Peyer's patch (tissue), 4 donors: ENCODE results near the gene FGD5.

Experiments used
- POLR2A ChIP-seq, 2 donors: fragments of 450-650 bp; IDR thresholded peaks; one replicate each; pipeline ENCODE4 v1.5.1; 2017; ENCODE audit warnings: antibody characterized with exemption in 2 of 2, mild to moderate bottlenecking in 2 of 2, moderate library complexity in 2 of 2
- TF ChIP-seq, protein P1 (sequence below), 6 experiments: fragments of 450-650 bp in 4 of 6; fragments of 200-600 bp in 2 of 6; sonication (generic) in 1 of 6; IDR thresholded peaks; one replicate each; pipeline ENCODE4 v1.5.1; 2017 to 2019; ENCODE audit warnings: antibody characterized with exemption in 6 of 6, mild to moderate bottlenecking in 3 of 6, moderate library complexity in 1 of 6

GRCh38 chr3:14922863-14923262 is 104.1 kb downstream of the FGD5 start:
- TF ChIP-seq, protein P1, sequence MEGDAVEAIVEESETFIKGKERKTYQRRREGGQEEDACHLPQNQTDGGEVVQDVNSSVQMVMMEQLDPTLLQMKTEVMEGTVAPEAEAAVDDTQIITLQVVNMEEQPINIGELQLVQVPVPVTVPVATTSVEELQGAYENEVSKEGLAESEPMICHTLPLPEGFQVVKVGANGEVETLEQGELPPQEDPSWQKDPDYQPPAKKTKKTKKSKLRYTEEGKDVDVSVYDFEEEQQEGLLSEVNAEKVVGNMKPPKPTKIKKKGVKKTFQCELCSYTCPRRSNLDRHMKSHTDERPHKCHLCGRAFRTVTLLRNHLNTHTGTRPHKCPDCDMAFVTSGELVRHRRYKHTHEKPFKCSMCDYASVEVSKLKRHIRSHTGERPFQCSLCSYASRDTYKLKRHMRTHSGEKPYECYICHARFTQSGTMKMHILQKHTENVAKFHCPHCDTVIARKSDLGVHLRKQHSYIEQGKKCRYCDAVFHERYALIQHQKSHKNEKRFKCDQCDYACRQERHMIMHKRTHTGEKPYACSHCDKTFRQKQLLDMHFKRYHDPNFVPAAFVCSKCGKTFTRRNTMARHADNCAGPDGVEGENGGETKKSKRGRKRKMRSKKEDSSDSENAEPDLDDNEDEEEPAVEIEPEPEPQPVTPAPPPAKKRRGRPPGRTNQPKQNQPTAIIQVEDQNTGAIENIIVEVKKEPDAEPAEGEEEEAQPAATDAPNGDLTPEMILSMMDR (IDR thresholded peaks at IDR 0.05): no peak
- TF ChIP-seq POLR2A (IDR thresholded peaks at IDR 0.05): no peak
